HEK293 (cell line): Measurements from ENCODE around the gene HIVEP2.

Experiments used
- CTCF ChIA-PET: fragments of 350-600 bp; formaldehyde crosslinking; extraction: SDS; loops from one replicate; lab custom pipeline; 2021; ENCODE audit warnings: antibody characterized with exemption; lab: Yijun Ruan, JAX
- POLR2A ChIA-PET: fragments of 300-600 bp; formaldehyde crosslinking; extraction: SDS; loops from one replicate; lab custom pipeline; 2020; ENCODE audit warnings: antibody characterized with exemption, inconsistent platforms; lab: Yijun Ruan, JAX
- H3K27ac ChIP-seq: fragments of 200-500 bp; sonication (Bioruptor generic); 2 replicates; pipeline ENCODE4 v1.5.1; 2014; ENCODE audit warnings: low read depth, low read length, control low read depth, inconsistent platforms; ENCODE audit errors: extremely low read depth
- H3K36me3 ChIP-seq, 2 experiments: fragments of 200-500 bp in 1 of 2; sonication (Bioruptor generic) in 1 of 2; 1 replicate in 1 of 2; 2 replicates in 1 of 2; pipeline ENCODE4 v1.5.1; 2014 to 2017; ENCODE audit warnings: inconsistent platforms in 2 of 2, low read length in 2 of 2; ENCODE audit not compliant: control insufficient read depth in 2 of 2, insufficient read depth in 1 of 2
- H3K4me1 ChIP-seq: fragments of 200-500 bp; sonication (Bioruptor generic); 2 replicates; pipeline ENCODE4 v1.5.1; 2014; ENCODE audit warnings: mild to moderate bottlenecking, low read length, inconsistent platforms; ENCODE audit not compliant: control insufficient read depth, insufficient read depth
- H3K4me3 ChIP-seq: 2 replicates; pipeline ENCODE4 v1.5.1; 2011; ENCODE audit warnings: low read depth, mild to moderate bottlenecking, control low read depth, low read length, moderate library complexity
- H3K9me3 ChIP-seq: fragments of 200-500 bp; sonication (Bioruptor generic); 2 replicates; pipeline ENCODE4 v1.5.1; 2014; ENCODE audit warnings: low read depth, low read length, inconsistent platforms; ENCODE audit not compliant: control insufficient read depth, insufficient read depth
- BCL11B ChIP-seq: fragments of 450-650 bp; formaldehyde crosslinking; IDR thresholded peaks from 2 replicates; pipeline ENCODE4 v1.5.1; 2016; ENCODE audit warnings: low read depth, missing biosample characterization, missing genetic modification characterization
- GLIS1 ChIP-seq: fragments of 450-650 bp; formaldehyde crosslinking; IDR thresholded peaks from 2 replicates; pipeline ENCODE4 v1.5.1; 2016; ENCODE audit warnings: missing biosample characterization, missing genetic modification characterization
- HOXC10 ChIP-seq: sonication (generic); formaldehyde crosslinking; IDR thresholded peaks from 2 replicates; pipeline ENCODE4 v1.8.1; 2023; ENCODE audit warnings: mild to moderate bottlenecking, missing genetic modification reagents
- KLF1 ChIP-seq: fragments of 450-650 bp; formaldehyde crosslinking; IDR thresholded peaks from 2 replicates; pipeline ENCODE4 v1.5.1; 2016; ENCODE audit warnings: missing biosample characterization, missing genetic modification characterization
- KLF10 ChIP-seq: fragments of 450-650 bp; IDR thresholded peaks from 2 replicates; pipeline ENCODE4 v1.5.1; 2018; ENCODE audit warnings: missing biosample characterization, mild to moderate bottlenecking, missing genetic modification characterization
- PRDM10 ChIP-seq: fragments of 450-650 bp; formaldehyde crosslinking; IDR thresholded peaks from 2 replicates; pipeline ENCODE4 v1.5.1; 2016; ENCODE audit warnings: missing biosample characterization, missing genetic modification characterization
- PRDM4 ChIP-seq: fragments of 450-650 bp; formaldehyde crosslinking; IDR thresholded peaks from 2 replicates; pipeline ENCODE4 v1.5.1; 2017; ENCODE audit warnings: missing biosample characterization, missing genetic modification characterization
- SP7 ChIP-seq: fragments of 450-650 bp; formaldehyde crosslinking; IDR thresholded peaks from 2 replicates; pipeline ENCODE4 v1.5.1; 2016; ENCODE audit warnings: missing biosample characterization, missing genetic modification characterization
- ZBTB6 ChIP-seq: fragments of 450-650 bp; formaldehyde crosslinking; IDR thresholded peaks from 2 replicates; pipeline ENCODE4 v1.5.1; 2017; ENCODE audit warnings: missing biosample characterization, missing genetic modification characterization
- ZFHX2 ChIP-seq: fragments of 450-650 bp; formaldehyde crosslinking; conservative IDR thresholded peaks from 2 replicates; pipeline ENCODE4 v1.5.1; 2016; ENCODE audit warnings: missing biosample characterization, missing genetic modification characterization
- ZNF121 ChIP-seq: fragments of 450-650 bp; formaldehyde crosslinking; IDR thresholded peaks from 2 replicates; pipeline ENCODE4 v1.5.1; 2016; ENCODE audit warnings: missing biosample characterization, missing genetic modification characterization
- ZNF223 ChIP-seq: fragments of 450-650 bp; formaldehyde crosslinking; IDR thresholded peaks from 2 replicates; pipeline ENCODE4 v1.5.1; 2016; ENCODE audit warnings: missing biosample characterization, missing genetic modification characterization
- ZNF404 ChIP-seq: fragments of 450-650 bp; formaldehyde crosslinking; IDR thresholded peaks from 2 replicates; pipeline ENCODE4 v1.5.1; 2017; ENCODE audit warnings: missing biosample characterization, missing genetic modification characterization
- ZNF449 ChIP-seq: fragments of 450-650 bp; formaldehyde crosslinking; IDR thresholded peaks from 2 replicates; pipeline ENCODE4 v1.5.1; 2017; ENCODE audit warnings: missing biosample characterization, mild to moderate bottlenecking, missing genetic modification characterization, moderate library complexity
- ZNF48 ChIP-seq: fragments of 450-650 bp; formaldehyde crosslinking; IDR thresholded peaks from 2 replicates; pipeline ENCODE4 v1.5.1; 2016; ENCODE audit warnings: missing biosample characterization, missing genetic modification characterization
- ZNF560 ChIP-seq: fragments of 450-650 bp; formaldehyde crosslinking; IDR thresholded peaks from 2 replicates; pipeline ENCODE4 v1.5.1; 2017; ENCODE audit warnings: missing biosample characterization, missing genetic modification characterization, borderline replicate concordance
- ZNF707 ChIP-seq: fragments of 450-650 bp; formaldehyde crosslinking; IDR thresholded peaks from 2 replicates; pipeline ENCODE4 v1.5.1; 2016; ENCODE audit warnings: missing biosample characterization, missing genetic modification characterization
- ZNF830 ChIP-seq: fragments of 450-650 bp; IDR thresholded peaks from 2 replicates; pipeline ENCODE4 v1.5.0; 2018; ENCODE audit warnings: missing biosample characterization, missing genetic modification characterization, low read depth, mild to moderate bottlenecking, moderate library complexity
- ZSCAN23 ChIP-seq: fragments of 450-650 bp; formaldehyde crosslinking; IDR thresholded peaks from 2 replicates; pipeline ENCODE4 v1.5.1; 2016; ENCODE audit warnings: missing biosample characterization, missing genetic modification characterization
- TF ChIP-seq, protein P1 (sequence below): sonication (generic); formaldehyde crosslinking; IDR thresholded peaks from 2 replicates; pipeline ENCODE4 v1.8.1; 2022; ENCODE audit warnings: mild to moderate bottlenecking, moderate library complexity, missing genetic modification reagents

The HIVEP2 gene

DNA sequence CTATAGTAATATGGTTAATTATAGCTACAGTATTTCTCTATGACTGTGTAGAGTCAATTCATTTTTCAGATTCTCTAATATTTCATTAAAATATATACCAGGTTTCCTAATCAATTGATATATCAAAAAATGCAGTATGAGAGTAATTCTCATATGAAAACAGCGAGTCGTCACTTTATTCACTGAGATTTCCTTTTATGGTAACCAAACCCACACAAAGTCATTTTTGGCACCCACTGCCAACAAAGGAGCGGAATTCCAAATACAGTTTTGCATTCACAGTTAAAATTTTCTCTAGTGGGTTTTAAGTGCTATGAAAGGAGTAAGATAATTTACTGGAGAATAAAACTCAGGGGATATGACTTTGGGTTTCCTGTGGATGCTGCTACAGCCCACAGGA lies 163.8 kb downstream of the HIVEP2 start:
- Histone ChIP-seq H3K4me3 (no peak overlapping the region), H3K4me1 (no peaks in the 10 kb centered on the region), H3K27ac (no peak overlapping the region), H3K36me3 (no peaks in the 10 kb centered on the region)
- ChIA-PET POLR2A (no interaction called here), CTCF (no interaction called here)
- TF ChIP-seq ZNF560 (no peak), ZNF449 (tag by site-specific recombination) (no peak), ZSCAN23 (tag by site-specific recombination) (no peak), ZNF121 (tag by site-specific recombination) (no peak), BCL11B (tag by site-specific recombination) (no peak), ZNF707 (tag by site-specific recombination) (no peak), KLF10 (tag by site-specific recombination) (no peak), SP7 (tag by site-specific recombination) (no peak), ZNF830 (tag by site-specific recombination) (no peak), GLIS1 (tag by site-specific recombination) (no peak), HOXC10 (no peak), PRDM4 (no peak), ZFHX2 (tag by site-specific recombination) (no peak), ZNF223 (tag by site-specific recombination) (no peak), ZNF48 (no peak), KLF1 (no peak), ZBTB6 (tag by site-specific recombination) (no peak), ZNF404 (tag by site-specific recombination) (no peak), PRDM10 (tag by site-specific recombination) (no peak)
- TF ChIP-seq, protein P1, sequence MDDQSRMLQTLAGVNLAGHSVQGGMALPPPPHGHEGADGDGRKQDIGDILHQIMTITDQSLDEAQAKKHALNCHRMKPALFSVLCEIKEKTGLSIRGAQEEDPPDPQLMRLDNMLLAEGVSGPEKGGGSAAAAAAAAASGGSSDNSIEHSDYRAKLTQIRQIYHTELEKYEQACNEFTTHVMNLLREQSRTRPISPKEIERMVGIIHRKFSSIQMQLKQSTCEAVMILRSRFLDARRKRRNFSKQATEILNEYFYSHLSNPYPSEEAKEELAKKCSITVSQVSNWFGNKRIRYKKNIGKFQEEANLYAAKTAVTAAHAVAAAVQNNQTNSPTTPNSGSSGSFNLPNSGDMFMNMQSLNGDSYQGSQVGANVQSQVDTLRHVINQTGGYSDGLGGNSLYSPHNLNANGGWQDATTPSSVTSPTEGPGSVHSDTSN (CRISPR knock-in tag), result no peak
- TF ChIP-seq, all 188 proteins: peak for 0
- H3K9me3 ChIP-seq, result no peaks in the 10 kb centered on the region
